GM19351 (cell line): ENCODE results near the gene KLC3.
"Not testable (repeated sequence)": the region's sequence is repeated elsewhere in the genome, so short reads cannot be mapped to it uniquely, and the experiment has no call there.

ENCODE experiments used
- ATAC-seq: cut with Tn5 transposase; IDR thresholded peaks from one replicate; pipeline ENCODE4 v1.9.1; 2021; ENCODE audit warnings: mild to moderate bottlenecking, moderate library complexity; ENCODE audit not compliant: unreplicated experiment

KLC3 gene

DNA sequence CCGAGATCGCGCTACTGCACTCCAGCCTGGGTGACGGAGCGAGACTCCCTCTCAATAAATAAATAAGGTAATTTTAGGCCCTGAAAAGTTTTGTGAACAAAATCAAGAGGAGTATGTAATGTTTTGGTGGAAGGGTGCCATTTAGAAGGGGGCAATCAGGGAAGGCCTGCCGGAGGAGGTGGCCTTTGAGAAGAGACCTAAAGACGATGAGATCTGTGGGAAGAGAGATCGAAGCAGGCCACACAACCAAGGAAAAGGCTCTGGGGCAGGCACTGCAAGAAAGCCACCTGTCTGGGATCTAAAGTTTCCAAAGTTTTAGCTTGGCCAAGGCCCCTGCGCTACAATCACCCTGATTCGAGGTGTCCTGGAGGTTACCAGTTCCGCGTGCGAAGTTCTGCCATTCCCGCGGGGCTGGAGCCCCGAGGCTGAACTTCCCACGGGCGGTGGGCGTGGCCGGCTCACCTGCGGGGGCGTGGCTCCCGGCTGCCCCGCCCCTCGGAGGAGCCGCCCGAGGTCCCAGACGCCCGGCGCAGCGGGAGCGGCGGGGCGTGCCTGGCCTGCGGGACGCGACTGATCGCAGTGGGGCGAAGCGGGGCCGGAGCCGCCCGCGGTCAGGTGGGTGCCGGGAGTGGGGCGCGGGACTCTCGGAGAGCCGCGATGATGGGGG, at the start of gene KLC3:
TSS of gene KLC3 (plus strand) at position 519 of the 667 bp plus-strand sequence. CDS start 4,792 bp downstream, outside the sequence.
- no peak for ATAC-seq

GRCh38 chr19:45291834-45292233, 48.7 kb upstream of the KLC3 start:
- no peak for ATAC-seq

DNA sequence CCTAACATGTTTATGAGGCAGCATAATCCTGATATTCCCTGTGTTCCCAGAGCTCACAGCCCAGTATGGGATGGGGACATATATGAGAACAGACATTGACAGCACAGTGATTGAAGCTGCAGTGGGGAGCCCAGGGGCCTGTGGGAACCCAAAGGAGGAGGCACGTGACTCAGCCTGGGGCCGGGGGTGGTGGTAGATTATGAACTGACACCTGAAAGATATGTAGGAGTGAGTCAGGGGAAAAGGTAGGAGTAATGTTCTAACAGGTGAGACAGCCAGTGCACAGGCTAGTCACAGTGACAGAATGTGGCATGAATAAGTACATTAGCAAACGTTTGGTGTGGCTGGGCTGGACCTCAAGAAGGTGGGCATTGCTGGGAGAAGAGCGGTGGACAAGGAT, 46.9 kb upstream of the KLC3 start:
- ATAC-seq, result no peak

- ATAC-seq, result no peak
Observed at GRCh38 chr19:45294291-45295029, 46.1 kb upstream of the KLC3 start.

DNA sequence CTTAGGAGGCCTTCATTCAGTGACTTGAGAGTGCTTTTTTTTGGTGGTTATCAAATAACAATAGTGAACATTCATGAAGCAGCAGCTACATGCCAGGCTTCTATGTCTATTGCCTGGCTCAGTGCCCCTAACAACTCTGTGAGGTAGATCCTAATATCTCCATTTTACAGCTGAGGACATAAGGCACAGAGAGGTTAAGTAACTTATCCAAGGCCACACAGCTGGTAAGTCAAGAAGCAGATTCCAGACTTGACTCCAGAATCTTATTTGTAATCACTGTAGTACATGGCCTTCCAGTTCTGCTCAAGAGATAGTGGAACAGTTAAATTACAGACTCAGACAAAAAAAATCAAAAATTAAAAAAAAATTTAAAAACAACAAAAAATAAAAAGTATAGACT, 44.7 kb upstream of the KLC3 start:
- ATAC-seq, result no peak

GRCh38 chr19:45296355-45296754, 44.2 kb upstream of the KLC3 start:
- no peak for ATAC-seq

GRCh38 chr19:45297674-45298073, 42.9 kb upstream of the KLC3 start:
- no peak for ATAC-seq

GRCh38 chr19:45298264-45298663, 42.3 kb upstream of the KLC3 start:
- no peak for ATAC-seq

DNA sequence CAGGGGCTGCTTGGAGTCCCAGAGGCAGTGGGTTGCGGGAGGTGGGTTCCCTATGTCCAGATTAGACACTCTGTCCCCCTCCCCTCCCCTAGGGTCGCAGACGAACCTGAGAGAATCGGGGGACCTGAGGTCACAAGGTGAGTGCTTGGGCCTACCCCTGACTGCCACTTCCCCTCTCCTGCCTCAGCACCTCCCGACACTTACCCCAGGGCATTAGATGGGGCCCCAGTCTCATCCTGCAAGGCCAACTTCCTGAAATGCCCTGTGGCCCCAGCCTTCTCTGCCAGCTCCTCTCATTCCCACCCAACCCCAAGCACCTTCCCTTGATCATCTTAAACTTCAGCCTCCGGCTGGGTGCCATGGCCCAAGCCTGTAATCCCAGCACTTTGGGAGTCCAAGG, 40.8 kb upstream of the KLC3 start:
- no peak for ATAC-seq

GRCh38 chr19:45302416-45302815, 38.1 kb upstream of the KLC3 start:
- no peak for ATAC-seq

DNA sequence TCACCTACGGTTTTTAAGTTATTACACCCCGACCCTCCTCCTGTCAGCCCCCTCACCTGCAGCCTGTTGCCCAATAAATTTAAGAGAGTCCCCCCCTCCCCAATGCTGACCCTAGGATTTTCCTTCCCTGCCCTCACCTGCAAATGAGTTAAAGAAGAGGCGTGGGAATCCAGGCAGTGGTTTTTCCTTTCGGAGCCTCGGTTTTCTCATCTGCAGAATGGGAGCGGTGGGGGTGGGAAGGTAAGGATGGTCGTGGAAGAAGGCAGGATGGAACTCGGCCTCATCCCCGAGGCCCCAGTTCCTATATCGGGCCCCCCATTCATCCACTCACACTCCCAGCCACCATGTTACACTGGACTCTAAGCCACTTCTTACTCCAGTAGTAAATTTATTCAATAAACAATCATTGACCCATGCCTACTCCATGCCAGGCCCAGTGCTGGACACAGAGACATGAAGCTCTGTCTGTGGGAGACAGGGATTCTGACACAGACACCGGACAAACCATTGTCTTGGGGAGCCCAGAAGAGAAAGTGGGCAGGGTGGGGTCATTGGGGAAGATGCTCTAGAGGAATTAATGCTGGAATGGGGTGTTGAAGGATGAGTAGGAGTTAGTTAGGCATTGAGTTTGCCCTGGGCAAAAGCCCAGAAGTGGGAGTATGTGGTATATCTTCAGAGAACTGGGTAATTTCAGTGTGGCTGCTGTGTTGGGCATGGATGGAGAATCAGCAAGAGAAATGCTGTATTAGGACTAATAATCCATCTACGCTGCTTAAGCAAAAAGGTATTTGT, 37.1 kb upstream of the KLC3 start:
- no peak for ATAC-seq

GRCh38 chr19:45304141-45304926, 36.2 kb upstream of the KLC3 start:
- no peak for ATAC-seq

DNA sequence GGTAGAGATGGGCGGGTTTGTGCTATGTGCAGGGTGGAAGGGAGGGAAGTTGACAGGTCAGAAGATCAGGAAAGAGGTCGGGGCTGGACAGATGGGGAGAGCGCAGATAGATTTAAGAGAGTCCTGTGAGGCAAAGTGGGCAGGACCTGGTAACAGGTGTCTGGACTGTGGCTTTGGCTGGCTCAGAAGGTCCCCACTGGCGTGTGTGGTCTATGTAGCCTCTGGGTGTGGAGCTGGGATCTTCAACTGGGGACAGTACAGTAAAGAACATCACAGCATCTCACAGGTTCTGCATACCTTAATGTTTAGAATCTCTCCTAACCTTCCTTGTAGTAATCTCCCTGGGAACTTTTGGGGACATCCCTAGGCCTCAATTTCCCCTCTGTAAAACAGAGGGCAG, 35.5 kb upstream of the KLC3 start:
- no peak for ATAC-seq

DNA sequence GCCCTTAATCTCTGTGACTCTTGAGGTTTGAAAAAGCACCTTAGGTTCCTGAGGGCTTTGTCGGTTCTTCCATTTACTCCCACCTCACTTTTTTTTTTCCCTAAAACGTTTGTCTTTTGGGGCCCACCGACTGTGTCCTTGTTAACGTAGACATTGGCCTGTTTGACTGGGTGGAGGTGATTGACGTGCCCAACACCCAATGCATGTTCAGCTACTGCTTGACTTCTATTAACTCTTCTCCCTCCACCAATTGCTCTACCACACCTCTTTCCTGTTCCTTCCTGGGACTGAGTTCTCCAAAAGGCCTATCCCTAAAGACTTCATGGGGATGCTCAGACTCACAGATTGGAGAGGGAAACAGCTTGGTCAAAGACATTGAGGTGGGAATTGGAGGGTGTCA, 35.1 kb upstream of the KLC3 start:
- ATAC-seq, result no peak

DNA sequence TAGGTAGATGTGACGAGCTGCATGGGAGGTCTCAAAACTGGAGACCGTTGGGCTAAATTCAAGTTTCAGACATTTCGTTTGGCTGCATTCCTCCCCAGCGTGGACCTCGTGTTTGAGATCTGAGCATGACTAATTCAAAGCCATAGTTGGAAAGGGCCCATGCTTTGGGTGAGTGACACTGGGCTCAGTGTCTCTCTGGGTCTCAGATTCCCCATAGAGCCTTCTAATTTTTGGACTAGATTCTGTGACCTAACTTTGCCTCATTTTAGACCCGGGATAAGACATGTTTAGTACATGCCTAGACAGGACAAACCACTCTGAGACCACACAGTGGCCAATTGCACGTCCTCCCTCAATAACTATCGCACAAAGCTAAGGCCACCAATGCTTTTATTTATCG, 34.5 kb upstream of the KLC3 start:
- no peak for ATAC-seq

GRCh38 chr19:45306518-45307027, 34.0 kb upstream of the KLC3 start:
- no peak for ATAC-seq

DNA sequence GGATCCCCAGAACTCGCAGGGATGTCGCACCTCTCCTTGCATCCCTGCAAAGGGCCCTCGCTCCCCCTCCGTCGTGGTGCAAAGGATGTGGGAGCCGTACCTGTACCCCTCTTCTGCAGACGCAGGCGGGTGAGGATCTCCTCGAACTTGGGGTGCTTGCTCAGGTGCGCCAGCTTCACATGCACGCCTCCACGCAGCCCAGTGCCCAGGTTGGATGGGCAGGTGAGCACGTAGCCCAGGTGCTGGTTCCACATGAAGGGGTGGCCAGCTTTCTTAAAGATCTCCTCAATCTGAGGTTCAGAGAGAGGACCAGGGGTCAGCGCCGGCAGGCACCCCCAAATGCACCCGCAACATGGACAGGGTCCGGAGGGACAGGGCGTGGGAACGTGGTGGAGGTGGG, 33.2 kb upstream of the KLC3 start:
- ATAC-seq, result no peak

DNA sequence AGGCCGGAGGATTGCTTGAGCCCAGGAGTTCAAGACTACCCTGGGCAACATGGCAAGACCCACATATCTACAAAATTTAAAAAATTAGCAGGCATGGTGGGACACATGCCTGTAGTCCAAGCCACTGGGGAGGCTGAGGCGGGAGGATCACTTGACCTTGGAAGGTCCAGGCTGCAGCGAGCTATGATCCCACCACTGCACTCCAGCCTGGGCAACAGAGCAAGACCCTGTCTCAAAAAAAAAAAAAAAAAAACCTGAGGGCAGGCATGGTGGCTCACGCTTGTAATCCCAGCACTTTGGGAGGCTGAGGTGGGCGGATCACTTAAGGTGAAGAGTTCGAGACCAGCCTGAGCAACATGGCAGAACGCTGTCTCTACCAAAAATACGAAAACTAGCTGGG, 31.2 kb upstream of the KLC3 start:
- ATAC-seq, result not testable (repeated sequence)

- ATAC-seq, result no peak
Observed at GRCh38 chr19:45311621-45312020, 28.9 kb upstream of the KLC3 start.

GRCh38 chr19:45312285-45312684, 28.3 kb upstream of the KLC3 start:
- not testable (repeated sequence) for ATAC-seq

- ATAC-seq, result no peak
Observed at GRCh38 chr19:45314708-45315245, 25.8 kb upstream of the KLC3 start.
